HG03045 (cell line): ENCODE results near the gene ETNK1.

Experiments
- ATAC-seq: cut with Tn5 transposase; IDR thresholded peaks from one replicate; pipeline ENCODE4 v1.9.1; 2021; ENCODE audit warnings: mild to moderate bottlenecking, moderate library complexity; ENCODE audit not compliant: unreplicated experiment

The ETNK1 gene

GRCh38 chr12:22731236-22731635 lies 106.3 kb downstream of the ETNK1 start:
- ATAC-seq = no peak

GRCh38 chr12:22733756-22734155 lies 108.8 kb downstream of the ETNK1 start:
- no peak for ATAC-seq

GRCh38 chr12:22738945-22739344 lies 114.0 kb downstream of the ETNK1 start:
- no peak for ATAC-seq
